OCI-LY1 (cell line): ENCODE results near the gene FHL5.
A peak's percentile ranks its signal among the peaks of the same experiment; 100 is the strongest.

Experiments
- H2AFZ ChIP-seq: fragments of 200-600 bp; sonication (generic), shearing (Covaris generic); 2 replicates; pipeline ENCODE4 v1.6.0; 2014; ENCODE audit warnings: antibody characterized with exemption, mild to moderate bottlenecking, low read length
- H3F3A ChIP-seq: fragments of 200-600 bp; sonication (generic), shearing (Covaris generic); 2 replicates; pipeline ENCODE4 v1.6.0; 2014; ENCODE audit warnings: mild to moderate bottlenecking, antibody characterized with exemption, low read length, moderate library complexity; ENCODE audit not compliant: insufficient read depth
- H3K27ac ChIP-seq: fragments of 200-600 bp; sonication (generic); 2 replicates; pipeline ENCODE4 v1.5.1; 2014; ENCODE audit warnings: low read length, mixed run types, mild to moderate bottlenecking, low read depth; ENCODE audit not compliant: poor library complexity, severe bottlenecking
- H3K27me3 ChIP-seq: fragments of 200-600 bp; sonication (generic); 2 replicates; pipeline ENCODE4 v1.6.0; 2014; ENCODE audit warnings: antibody characterized with exemption, mild to moderate bottlenecking, low read length, moderate library complexity; ENCODE audit not compliant: insufficient read depth
- H3K36me3 ChIP-seq: fragments of 200-600 bp; sonication (generic); 2 replicates; pipeline ENCODE4 v1.6.1; 2014; ENCODE audit warnings: mild to moderate bottlenecking, antibody characterized with exemption, low read length, moderate library complexity, mixed read lengths; ENCODE audit not compliant: insufficient read depth
- H3K4me1 ChIP-seq: fragments of 200-600 bp; sonication (generic); 2 replicates; pipeline ENCODE4 v1.5.1; 2014; ENCODE audit warnings: mild to moderate bottlenecking, low read length, moderate library complexity; ENCODE audit not compliant: insufficient read depth, severe bottlenecking
- H3K4me2 ChIP-seq: fragments of 200-600 bp; sonication (generic), shearing (Covaris generic); 2 replicates; pipeline ENCODE4 v1.6.1; 2014; ENCODE audit warnings: low read length
- H3K4me3 ChIP-seq: fragments of 200-600 bp; sonication (generic); 2 replicates; pipeline ENCODE4 v1.5.1; 2014; ENCODE audit warnings: low read length, low read depth, mild to moderate bottlenecking, mixed read lengths; ENCODE audit not compliant: poor library complexity, severe bottlenecking
- H3K79me2 ChIP-seq: fragments of 200-600 bp; shearing (Covaris generic); 2 replicates; pipeline ENCODE4 v1.6.1; 2016; ENCODE audit warnings: mixed run types, low read length, mixed read lengths; ENCODE audit not compliant: insufficient read depth
- H3K9ac ChIP-seq: fragments of 200-600 bp; sonication (generic), shearing (Covaris generic); 2 replicates; pipeline ENCODE4 v1.6.1; 2014; ENCODE audit warnings: mild to moderate bottlenecking, low read length, mixed read lengths
- H3K9me2 ChIP-seq: fragments of 200-600 bp; sonication (generic), shearing (Covaris generic); 2 replicates; pipeline ENCODE4 v1.6.1; 2014; ENCODE audit warnings: low read depth, mild to moderate bottlenecking, low read length, mixed read lengths
- H3K9me3 ChIP-seq: fragments of 200-600 bp; shearing (Covaris generic); 2 replicates; pipeline ENCODE4 v1.6.1; 2014; ENCODE audit warnings: low read length, mixed read lengths
- H4K20me1 ChIP-seq: fragments of 200-600 bp; sonication (generic), shearing (Covaris generic); 2 replicates; pipeline ENCODE4 v1.6.0; 2016; ENCODE audit warnings: mild to moderate bottlenecking, low read length; ENCODE audit not compliant: insufficient read depth
- EZH2 ChIP-seq: fragments of 200-600 bp; sonication (generic), shearing (Covaris generic); IDR thresholded peaks from 2 replicates; pipeline ENCODE4 v1.8.0; 2017; ENCODE audit warnings: borderline replicate concordance, mixed run types, mild to moderate bottlenecking, antibody characterized with exemption, low read length, moderate library complexity, mixed read lengths
- TF ChIP-seq, protein P1 (sequence below): fragments of 200-600 bp; sonication (generic), shearing (Covaris generic); IDR thresholded peaks from 2 replicates; pipeline ENCODE4 v1.5.1; 2017; ENCODE audit warnings: mild to moderate bottlenecking, antibody characterized with exemption, low read length, moderate library complexity, mixed read lengths

Gene FHL5

DNA sequence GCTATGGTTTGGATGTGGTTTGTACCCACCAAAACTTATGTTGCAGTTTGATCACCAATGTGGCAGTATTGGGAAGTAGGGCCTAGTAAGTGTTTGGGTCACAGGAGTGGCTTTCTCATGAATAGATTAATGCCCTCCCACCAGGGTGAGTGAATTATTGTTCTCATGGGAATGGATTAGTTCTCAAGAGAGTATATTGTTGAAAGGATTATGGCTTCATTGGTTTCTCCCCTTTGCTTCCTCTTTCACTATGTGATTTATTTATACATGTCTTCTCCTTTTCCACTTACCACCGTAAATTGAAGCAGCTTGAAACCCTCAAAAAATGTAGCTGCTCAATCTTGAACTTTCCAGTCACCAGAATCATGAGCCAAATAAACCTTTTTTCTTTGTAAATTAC, 30.5 kb upstream of the FHL5 start:
- H3K27me3 ChIP-seq, result no peaks in the 10 kb centered on the region
- H3K4me1 ChIP-seq, result no peaks in the 10 kb centered on the region
- no peak overlapping the region for H3K27ac ChIP-seq
- TF ChIP-seq, protein P1, sequence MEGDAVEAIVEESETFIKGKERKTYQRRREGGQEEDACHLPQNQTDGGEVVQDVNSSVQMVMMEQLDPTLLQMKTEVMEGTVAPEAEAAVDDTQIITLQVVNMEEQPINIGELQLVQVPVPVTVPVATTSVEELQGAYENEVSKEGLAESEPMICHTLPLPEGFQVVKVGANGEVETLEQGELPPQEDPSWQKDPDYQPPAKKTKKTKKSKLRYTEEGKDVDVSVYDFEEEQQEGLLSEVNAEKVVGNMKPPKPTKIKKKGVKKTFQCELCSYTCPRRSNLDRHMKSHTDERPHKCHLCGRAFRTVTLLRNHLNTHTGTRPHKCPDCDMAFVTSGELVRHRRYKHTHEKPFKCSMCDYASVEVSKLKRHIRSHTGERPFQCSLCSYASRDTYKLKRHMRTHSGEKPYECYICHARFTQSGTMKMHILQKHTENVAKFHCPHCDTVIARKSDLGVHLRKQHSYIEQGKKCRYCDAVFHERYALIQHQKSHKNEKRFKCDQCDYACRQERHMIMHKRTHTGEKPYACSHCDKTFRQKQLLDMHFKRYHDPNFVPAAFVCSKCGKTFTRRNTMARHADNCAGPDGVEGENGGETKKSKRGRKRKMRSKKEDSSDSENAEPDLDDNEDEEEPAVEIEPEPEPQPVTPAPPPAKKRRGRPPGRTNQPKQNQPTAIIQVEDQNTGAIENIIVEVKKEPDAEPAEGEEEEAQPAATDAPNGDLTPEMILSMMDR, result no peak
- TF ChIP-seq EZH2, result no peak
- no peaks in the 10 kb centered on the region for H3K79me2 ChIP-seq
- no peak overlapping the region for H3K4me3 ChIP-seq
- no peak overlapping the region for H3K9ac ChIP-seq
- peaks cover 70% of the 10 kb centered on the region for H3K36me3 ChIP-seq
- no peak overlapping the region for H3K4me2 ChIP-seq
- no peaks in the 10 kb centered on the region for H4K20me1 ChIP-seq
- H3F3A ChIP-seq, result no peaks in the 10 kb centered on the region
- no peaks in the 10 kb centered on the region for H3K9me2 ChIP-seq
- H2AFZ ChIP-seq, result no peak overlapping the region
- H3K9me3 ChIP-seq, result no peaks in the 10 kb centered on the region; the same call in 1 of the 2 replicates

DNA sequence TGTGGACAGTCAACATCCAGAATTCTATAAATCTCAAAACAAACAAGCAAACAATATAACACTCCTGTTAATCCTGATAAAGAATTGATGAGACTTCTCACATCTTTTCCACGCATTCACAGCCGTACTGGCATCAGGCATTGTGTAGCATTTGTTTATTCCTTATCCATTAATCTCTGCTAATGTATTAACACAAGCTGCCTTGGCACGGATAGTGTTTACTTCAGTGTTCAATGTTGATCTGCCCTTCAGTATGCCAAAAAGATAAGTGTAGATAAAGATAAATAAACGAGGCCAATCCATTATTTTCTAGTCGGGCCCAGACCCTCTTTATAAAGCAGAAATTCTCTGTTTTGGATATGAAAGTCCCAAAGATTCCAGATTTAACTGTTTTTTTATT, 25.2 kb upstream of the FHL5 start:
- H3K9ac ChIP-seq, result no peak overlapping the region
- no peaks in the 10 kb centered on the region for H3K9me3 ChIP-seq
- no peak overlapping the region for H2AFZ ChIP-seq
- no peaks in the 10 kb centered on the region; the same call in 1 of the 2 replicates for H3K79me2 ChIP-seq
- H3K4me3 ChIP-seq, result no peak overlapping the region
- no peaks in the 10 kb centered on the region for H4K20me1 ChIP-seq
- no peaks in the 10 kb centered on the region for H3K4me1 ChIP-seq
- peaks cover 52% of the 10 kb centered on the region for H3K36me3 ChIP-seq
- H3K27ac ChIP-seq, result no peak overlapping the region
- no peaks in the 10 kb centered on the region for H3F3A ChIP-seq
- no peak overlapping the region for H3K4me2 ChIP-seq
- H3K9me2 ChIP-seq, result no peaks in the 10 kb centered on the region
- H3K27me3 ChIP-seq, result no peaks in the 10 kb centered on the region
- TF ChIP-seq, protein P1, result no peak
- TF ChIP-seq EZH2, result no peak

DNA sequence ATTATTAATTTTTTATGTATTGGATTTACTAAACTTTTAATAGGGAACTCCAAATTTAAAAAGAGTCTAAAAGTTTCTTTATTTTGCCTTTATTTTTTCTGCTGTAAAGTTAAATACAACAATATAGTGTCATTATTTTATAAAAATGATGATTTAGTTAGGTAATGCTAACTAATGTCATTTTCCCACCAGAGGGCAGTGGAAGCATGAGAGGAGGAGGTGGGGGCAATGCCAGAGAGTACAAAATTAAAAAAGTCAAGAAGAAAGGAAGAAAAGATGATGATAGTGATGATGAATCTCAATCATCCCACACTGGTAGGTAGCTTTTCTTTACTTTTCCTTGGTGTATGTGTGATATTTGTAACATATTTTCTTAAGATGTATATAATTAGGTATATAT, 20.2 kb upstream of the FHL5 start:
- Histone ChIP-seq H3K4me1 (no peaks in the 10 kb centered on the region), H4K20me1 (no peaks in the 10 kb centered on the region), H3K36me3 (peaks cover 72% of the 10 kb centered on the region), H3K79me2 (no peaks in the 10 kb centered on the region; the same call in 1 of the 2 replicates), H3K9ac (no peak overlapping the region), H3K9me3 (no peaks in the 10 kb centered on the region), H3K4me2 (no peak overlapping the region), H3K9me2 (no peaks in the 10 kb centered on the region), H3F3A (no peaks in the 10 kb centered on the region), H3K4me3 (no peak overlapping the region), H3K27me3 (no peaks in the 10 kb centered on the region), H2AFZ (no peak overlapping the region), H3K27ac (no peak overlapping the region)
- no peak for TF ChIP-seq EZH2
- TF ChIP-seq, protein P1, result peak; percentile 65; the same call in 1 of the 2 replicates
